ENCODE data around the gene SLC8A3. TPM values are rescaled to one million over a fixed set of nuclear protein-coding genes. Genes with fewer than 3 reads are reported as not detected.

Gene SLC8A3
- total and polyA plus RNA-seq, 9 of the 15 experiments (the other 6 are each of a cell fraction or from before 2014, with no cell fraction given): not detected

GRCh38 chr14:70237710-70238109 lies 49.0 kb upstream of the SLC8A3 start (continued):
- TF ChIP-seq DMBX1 (CRISPR knock-in tag; IDR thresholded peaks at IDR 0.05; ENCODE audit: borderline replicate concordance) (peak; percentile 81), HNRNPL (IDR thresholded peaks at IDR 0.05; ENCODE audit: low read depth, low read length) (no peak), ZNF609 (CRISPR knock-in tag; IDR thresholded peaks at IDR 0.05; ENCODE audit: borderline replicate concordance) (no peak), ELF2 (CRISPR knock-in tag; IDR thresholded peaks at IDR 0.05) (no peak), HSF4 (CRISPR knock-in tag; IDR thresholded peaks at IDR 0.05; ENCODE audit: borderline replicate concordance) (no peak), KAT7 (CRISPR knock-in tag; IDR thresholded peaks at IDR 0.05; ENCODE audit: borderline replicate concordance) (no peak), NCOA6 (IDR thresholded peaks at IDR 0.05) (no peak), ZNF274 (IDR thresholded peaks at IDR 0.05; ENCODE audit: borderline replicate concordance, low read depth, low read length) (peak; percentile 62; the same call in 1 of the 2 replicates), SMAD2 (IDR thresholded peaks at IDR 0.05; ENCODE audit: low read depth, low read length) (no peak), ZNF589 (CRISPR knock-in tag; IDR thresholded peaks at IDR 0.05; ENCODE audit: low read depth) (peak; percentile 90; the same call in 1 of the 2 replicates), SIX5 (IDR thresholded peaks at IDR 0.05; ENCODE audit: borderline replicate concordance in 1 of 2, insufficient read depth in 1 of 2, low read depth in 1 of 2, low read length in 2 of 2) (no peak), HNRNPH1 (optimal IDR thresholded peaks at IDR 0.05; ENCODE audit: low read depth, low read length) (no peak), ZSCAN32 (CRISPR knock-in tag; IDR thresholded peaks at IDR 0.05) (no peak), ZNF324 (CRISPR knock-in tag; IDR thresholded peaks at IDR 0.05) (no peak), FOSL1 (tag; conservative IDR thresholded peaks at IDR 0.05) (peak; percentile 75), SREBF2 (CRISPR knock-in tag; IDR thresholded peaks at IDR 0.05) (no peak), ZNF140 (CRISPR knock-in tag; IDR thresholded peaks at IDR 0.05) (no peak)
- TF ChIP-seq, protein P1, sequence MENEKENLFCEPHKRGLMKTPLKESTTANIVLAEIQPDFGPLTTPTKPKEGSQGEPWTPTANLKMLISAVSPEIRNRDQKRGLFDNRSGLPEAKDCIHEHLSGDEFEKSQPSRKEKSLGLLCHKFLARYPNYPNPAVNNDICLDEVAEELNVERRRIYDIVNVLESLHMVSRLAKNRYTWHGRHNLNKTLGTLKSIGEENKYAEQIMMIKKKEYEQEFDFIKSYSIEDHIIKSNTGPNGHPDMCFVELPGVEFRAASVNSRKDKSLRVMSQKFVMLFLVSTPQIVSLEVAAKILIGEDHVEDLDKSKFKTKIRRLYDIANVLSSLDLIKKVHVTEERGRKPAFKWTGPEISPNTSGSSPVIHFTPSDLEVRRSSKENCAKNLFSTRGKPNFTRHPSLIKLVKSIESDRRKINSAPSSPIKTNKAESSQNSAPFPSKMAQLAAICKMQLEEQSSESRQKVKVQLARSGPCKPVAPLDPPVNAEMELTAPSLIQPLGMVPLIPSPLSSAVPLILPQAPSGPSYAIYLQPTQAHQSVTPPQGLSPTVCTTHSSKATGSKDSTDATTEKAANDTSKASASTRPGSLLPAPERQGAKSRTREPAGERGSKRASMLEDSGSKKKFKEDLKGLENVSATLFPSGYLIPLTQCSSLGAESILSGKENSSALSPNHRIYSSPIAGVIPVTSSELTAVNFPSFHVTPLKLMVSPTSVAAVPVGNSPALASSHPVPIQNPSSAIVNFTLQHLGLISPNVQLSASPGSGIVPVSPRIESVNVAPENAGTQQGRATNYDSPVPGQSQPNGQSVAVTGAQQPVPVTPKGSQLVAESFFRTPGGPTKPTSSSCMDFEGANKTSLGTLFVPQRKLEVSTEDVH (IDR thresholded peaks at IDR 0.05; ENCODE audit: low read depth, partially characterized antibody): no peak
- TF ChIP-seq, protein P2, sequence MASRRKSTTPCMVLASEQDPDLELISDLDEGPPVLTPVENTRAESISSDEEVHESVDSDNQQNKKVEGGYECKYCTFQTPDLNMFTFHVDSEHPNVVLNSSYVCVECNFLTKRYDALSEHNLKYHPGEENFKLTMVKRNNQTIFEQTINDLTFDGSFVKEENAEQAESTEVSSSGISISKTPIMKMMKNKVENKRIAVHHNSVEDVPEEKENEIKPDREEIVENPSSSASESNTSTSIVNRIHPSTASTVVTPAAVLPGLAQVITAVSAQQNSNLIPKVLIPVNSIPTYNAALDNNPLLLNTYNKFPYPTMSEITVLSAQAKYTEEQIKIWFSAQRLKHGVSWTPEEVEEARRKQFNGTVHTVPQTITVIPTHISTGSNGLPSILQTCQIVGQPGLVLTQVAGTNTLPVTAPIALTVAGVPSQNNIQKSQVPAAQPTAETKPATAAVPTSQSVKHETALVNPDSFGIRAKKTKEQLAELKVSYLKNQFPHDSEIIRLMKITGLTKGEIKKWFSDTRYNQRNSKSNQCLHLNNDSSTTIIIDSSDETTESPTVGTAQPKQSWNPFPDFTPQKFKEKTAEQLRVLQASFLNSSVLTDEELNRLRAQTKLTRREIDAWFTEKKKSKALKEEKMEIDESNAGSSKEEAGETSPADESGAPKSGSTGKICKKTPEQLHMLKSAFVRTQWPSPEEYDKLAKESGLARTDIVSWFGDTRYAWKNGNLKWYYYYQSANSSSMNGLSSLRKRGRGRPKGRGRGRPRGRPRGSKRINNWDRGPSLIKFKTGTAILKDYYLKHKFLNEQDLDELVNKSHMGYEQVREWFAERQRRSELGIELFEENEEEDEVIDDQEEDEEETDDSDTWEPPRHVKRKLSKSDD (conservative IDR thresholded peaks at IDR 0.05; ENCODE audit: low read length): no peak
